HepG2 (cell line): ENCODE data around the gene SMYD1. TPM values are rescaled to one million over a fixed set of nuclear protein-coding genes. Genes with fewer than 3 reads are reported as not detected.

ENCODE experiments used
- BHLHE40 ChIP-seq: IDR thresholded peaks from 2 replicates; pipeline ENCODE4 v1.6.1; 2011; ENCODE audit warnings: low read length, improper control_type of control experiment
- CENPX ChIP-seq: sonication (generic); formaldehyde crosslinking; IDR thresholded peaks from 2 replicates; pipeline ENCODE4 v1.9.0; 2021; ENCODE audit warnings: mild to moderate bottlenecking, missing genetic modification reagents, moderate library complexity
- E2F1 ChIP-seq: sonication (generic); formaldehyde crosslinking; IDR thresholded peaks from 2 replicates; pipeline ENCODE4 v1.5.0; 2020; ENCODE audit warnings: missing genetic modification reagents
- GMEB2 ChIP-seq: IDR thresholded peaks from 2 replicates; pipeline ENCODE4 v1.6.1; 2016; ENCODE audit warnings: missing biosample characterization, missing genetic modification reagents, low read depth
- IRF9 ChIP-seq: sonication (generic); formaldehyde crosslinking; IDR thresholded peaks from 2 replicates; pipeline ENCODE4 v1.8.0; 2022; ENCODE audit warnings: missing genetic modification reagents, mild to moderate bottlenecking, borderline replicate concordance
- NFE2 ChIP-seq: sonication (generic); formaldehyde crosslinking; IDR thresholded peaks from 2 replicates; pipeline ENCODE4 v1.4.0; 2020; ENCODE audit warnings: missing genetic modification reagents
- NFIC ChIP-seq: IDR thresholded peaks from 2 replicates; pipeline ENCODE4 v1.6.1; 2012; ENCODE audit warnings: mild to moderate bottlenecking, low read length, inconsistent platforms
- NR2F1 ChIP-seq, 2 experiments: fragments of 450-650 bp in 1 of 2; formaldehyde crosslinking in 1 of 2; IDR thresholded peaks; 2 replicates each; pipeline versions ENCODE4 v1.5.0 to v1.6.1; 2016 to 2020; ENCODE audit warnings: mild to moderate bottlenecking in 1 of 2, missing compliant biosample characterization in 1 of 2, missing genetic modification reagents in 1 of 2, moderate library complexity in 1 of 2
- PTBP1 ChIP-seq: fragments of 200-400 bp; formaldehyde crosslinking; IDR thresholded peaks from 2 replicates; pipeline ENCODE4 v1.6.1; 2018; ENCODE audit warnings: low read length, low read depth; ENCODE audit not compliant: poor library complexity, severe bottlenecking
- ZNF142 ChIP-seq: sonication (generic); formaldehyde crosslinking; IDR thresholded peaks from 2 replicates; pipeline ENCODE4 v1.4.0; 2020; ENCODE audit warnings: missing genetic modification reagents
- ZNF17 ChIP-seq: sonication (generic); formaldehyde crosslinking; IDR thresholded peaks from 2 replicates; pipeline ENCODE4 v1.5.0; 2020; ENCODE audit warnings: mild to moderate bottlenecking, missing genetic modification reagents
- ZNF18 ChIP-seq: sonication (generic); formaldehyde crosslinking; IDR thresholded peaks from 2 replicates; pipeline ENCODE4 v1.8.0; 2022; ENCODE audit warnings: mild to moderate bottlenecking, missing genetic modification reagents; ENCODE audit not compliant: insufficient replicate concordance
- ZNF292 ChIP-seq: sonication (generic); formaldehyde crosslinking; IDR thresholded peaks from 2 replicates; pipeline ENCODE4 v1.8.1; 2022; ENCODE audit warnings: mild to moderate bottlenecking, low read depth, missing genetic modification reagents, borderline replicate concordance
- ZNF337 ChIP-seq: sonication (generic); formaldehyde crosslinking; IDR thresholded peaks from 2 replicates; pipeline ENCODE4 v1.5.1; 2020; ENCODE audit warnings: missing genetic modification reagents, low read depth, mild to moderate bottlenecking, borderline replicate concordance
- ZNF414 ChIP-seq: sonication (generic); formaldehyde crosslinking; IDR thresholded peaks from 2 replicates; pipeline ENCODE4 v1.5.0; 2020; ENCODE audit warnings: missing genetic modification reagents
- polyA plus RNA-seq, 8 experiments: library from polyadenylated mRNA; depleted of rRNA in 3 of 8; stranded (reverse) in 7 of 8; unstranded in 1 of 8; fragments of >200 nt; fragmentation: Illumina TruSeq in 4 of 8; extraction: Trizol in 4 of 8; gene quantifications; 2 replicates each; pipeline versions ENCODE4 v1.2.1 to v1.2.3, GENCODE V29; 2011 to 2016; ENCODE audit warnings: low read depth in 4 of 8, missing spikeins in 1 of 8, mixed read lengths in 1 of 8; ENCODE audit not compliant: insufficient read depth in 1 of 8
- total RNA-seq, 5 experiments: library from RNA; depleted of rRNA; stranded (reverse); fragments of >200 nt; fragmentation: Illumina TruSeq; extraction: Trizol; gene quantifications; 2 replicates each; pipeline ENCODE4 v1.2.3, GENCODE V29; 2016; ENCODE audit warnings: low read depth in 1 of 5

SMYD1 gene
- total and polyA plus RNA-seq, 2 of the 13 experiments (the other 11 are each of a cell fraction or from before 2014, with no cell fraction given): not detected

- TF ChIP-seq IRF9 (CRISPR knock-in tag) (no peak; the same call in 1 of the 2 replicates), PTBP1 (no peak), GMEB2 (CRISPR knock-in tag) (no peak), ZNF337 (CRISPR knock-in tag) (0 out of 2 replicates have a peak, but pooled peaks have one; percentile 49), ZNF414 (CRISPR knock-in tag) (0 out of 2 replicates have a peak, but pooled peaks have one; percentile 50), NR2F1 (CRISPR knock-in tag; IDR thresholded peaks at IDR 0.05) (no peak), ZNF18 (CRISPR knock-in tag) (peak; percentile 20), ZNF17 (CRISPR knock-in tag) (no peak), CENPX (CRISPR knock-in tag) (no peak), ZNF292 (no peak), ZNF142 (peak; percentile 4; the same call in 1 of the 2 replicates), BHLHE40 (no peak), E2F1 (CRISPR knock-in tag) (no peak; the same call in 1 of the 2 replicates), NFE2 (CRISPR knock-in tag) (no peak), NFIC (no peak; the same call in 1 of the 2 replicates)
These were observed 59.4 kb downstream of the SMYD1 start (continued) for GRCh38 chr2:88126772-88127637.
